ENCODE measurements around the gene TLK2. TPM values are rescaled to one million over a fixed set of nuclear protein-coding genes. Genes with fewer than 3 reads are reported as not detected.
"Not testable (repeated sequence)": the region's sequence is repeated elsewhere in the genome, so short reads cannot be mapped to it uniquely, and the experiment has no call there.

The TLK2 gene
- total and polyA plus RNA-seq, 4 donors: 10.7 to 55.2 (median 31.0) TPM

DNA sequence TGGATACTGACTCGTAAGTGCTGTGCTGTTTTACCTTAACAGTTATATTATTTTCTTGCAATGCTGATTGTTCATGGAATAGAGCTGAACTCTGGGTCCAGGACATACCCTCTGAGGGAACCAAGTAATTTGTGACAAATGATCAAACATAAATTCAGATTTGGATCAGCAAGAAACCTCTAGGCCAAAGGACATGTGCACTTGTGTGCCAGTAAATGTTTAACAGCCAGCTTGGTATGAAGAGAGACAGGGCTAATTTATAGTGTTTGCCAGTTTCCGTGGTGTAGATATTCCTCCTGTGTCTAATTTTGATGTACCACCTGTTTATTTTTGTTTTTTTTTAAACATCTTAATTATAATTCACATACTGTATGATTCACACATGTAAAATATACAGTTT is 118.0 kb downstream of the TLK2 start:
- intact Hi-C loops (cut with DNase I): no loop called here
- no peak for ATAC-seq (ENCODE audit: low FRiP score)
- no peak overlapping the region for H3K4me3 ChIP-seq (ENCODE audit: low read length in 2 of 2)
- H3K36me3 ChIP-seq (ENCODE audit: control insufficient read depth in 1 of 2, insufficient read depth in 2 of 2, low read length in 1 of 2): peaks cover 2 to 6% of the 10 kb centered on the region in 2 donors
- WGBS, 2 donors: 95 to 97% methylated on average over 2 of the region's 2 CpGs
- H3K27ac ChIP-seq (ENCODE audit: low read depth in 1 of 2, low read length in 2 of 2): no peak overlapping the region
- no peak for DNase-seq
- no peaks in the 10 kb centered on the region for H3K4me1 ChIP-seq (ENCODE audit: control insufficient read depth in 1 of 2, insufficient read depth in 2 of 2, low read length in 2 of 2)
- H3K27me3 ChIP-seq (ENCODE audit: control insufficient read depth in 1 of 2, insufficient read depth in 2 of 2, low read length in 1 of 2): no peaks in the 10 kb centered on the region
- H3K9me3 ChIP-seq (ENCODE audit: control insufficient read depth, low read length): no peaks in the 10 kb centered on the region

DNA sequence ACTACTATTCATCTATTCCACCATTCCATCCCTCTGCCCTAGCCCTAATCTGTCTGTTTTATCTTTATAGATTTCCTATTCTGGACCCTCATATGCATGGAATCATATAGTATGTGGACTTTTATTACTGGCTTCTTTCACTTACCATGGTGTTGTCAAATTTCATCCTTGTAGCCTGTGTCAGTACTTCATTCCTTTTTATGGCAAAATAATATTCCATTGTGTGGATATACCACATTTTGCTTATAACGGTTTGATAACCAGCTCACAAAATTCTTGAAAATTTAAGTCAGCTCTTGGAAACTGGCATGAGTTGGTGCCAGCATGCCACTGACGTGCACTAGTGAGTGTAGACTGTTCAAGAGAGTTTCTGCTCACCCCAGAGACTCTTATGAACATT is 118.5 kb downstream of the TLK2 start:
- H3K27ac ChIP-seq (ENCODE audit: low read depth in 1 of 2, low read length in 2 of 2): no peak overlapping the region
- no peaks in the 10 kb centered on the region for H3K9me3 ChIP-seq (ENCODE audit: control insufficient read depth, low read length)
- 88 to 95% methylated on average over 2 of the region's 2 CpGs for WGBS, 2 donors
- no peaks in the 10 kb centered on the region for H3K4me1 ChIP-seq (ENCODE audit: control insufficient read depth in 1 of 2, insufficient read depth in 2 of 2, low read length in 2 of 2)
- no peak overlapping the region for H3K4me3 ChIP-seq (ENCODE audit: low read length in 2 of 2)
- ATAC-seq (ENCODE audit: low FRiP score) (no peak), DNase-seq (no peak)
- peaks cover 2 to 6% of the 10 kb centered on the region in 2 donors for H3K36me3 ChIP-seq (ENCODE audit: control insufficient read depth in 1 of 2, insufficient read depth in 2 of 2, low read length in 1 of 2)
- intact Hi-C loops (cut with DNase I): no loop called here
- no peaks in the 10 kb centered on the region for H3K27me3 ChIP-seq (ENCODE audit: control insufficient read depth in 1 of 2, insufficient read depth in 2 of 2, low read length in 1 of 2)

DNA sequence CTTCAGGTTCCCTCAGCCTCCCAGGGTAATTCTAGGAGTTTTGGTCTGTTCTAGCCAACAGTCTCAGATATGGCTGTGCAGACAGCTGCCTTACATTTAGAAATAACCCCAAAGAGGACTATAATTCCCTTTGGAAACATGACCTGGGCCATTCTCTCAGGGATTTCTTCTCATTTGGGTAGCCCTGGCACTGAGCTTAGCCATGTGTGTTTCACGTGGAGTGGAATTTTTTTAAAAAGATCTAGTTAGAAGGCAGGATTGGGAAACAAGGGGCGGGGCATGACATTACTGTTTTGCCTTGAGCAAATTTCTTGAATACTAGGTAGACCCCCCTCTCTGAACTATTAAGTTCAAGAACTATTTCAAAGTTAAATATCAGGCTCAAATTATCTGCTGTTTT is 119.3 kb downstream of the TLK2 start:
- H3K4me1 ChIP-seq (ENCODE audit: control insufficient read depth in 1 of 2, insufficient read depth in 2 of 2, low read length in 2 of 2): no peaks in the 10 kb centered on the region
- ATAC-seq (ENCODE audit: low FRiP score): no peak
- no peak for DNase-seq
- no peaks in the 10 kb centered on the region for H3K9me3 ChIP-seq (ENCODE audit: control insufficient read depth, low read length)
- intact Hi-C loops (cut with DNase I): no loop called here
- H3K27me3 ChIP-seq (ENCODE audit: control insufficient read depth in 1 of 2, insufficient read depth in 2 of 2, low read length in 1 of 2): no peaks in the 10 kb centered on the region
- peaks cover 2 to 6% of the 10 kb centered on the region in 2 donors for H3K36me3 ChIP-seq (ENCODE audit: control insufficient read depth in 1 of 2, insufficient read depth in 2 of 2, low read length in 1 of 2)
- H3K4me3 ChIP-seq (ENCODE audit: low read length in 2 of 2): no peak overlapping the region
- H3K27ac ChIP-seq (ENCODE audit: low read depth in 1 of 2, low read length in 2 of 2): no peak overlapping the region
- WGBS, 2 donors: 57 to 65% methylated on average over 2 of the region's 2 CpGs

DNA sequence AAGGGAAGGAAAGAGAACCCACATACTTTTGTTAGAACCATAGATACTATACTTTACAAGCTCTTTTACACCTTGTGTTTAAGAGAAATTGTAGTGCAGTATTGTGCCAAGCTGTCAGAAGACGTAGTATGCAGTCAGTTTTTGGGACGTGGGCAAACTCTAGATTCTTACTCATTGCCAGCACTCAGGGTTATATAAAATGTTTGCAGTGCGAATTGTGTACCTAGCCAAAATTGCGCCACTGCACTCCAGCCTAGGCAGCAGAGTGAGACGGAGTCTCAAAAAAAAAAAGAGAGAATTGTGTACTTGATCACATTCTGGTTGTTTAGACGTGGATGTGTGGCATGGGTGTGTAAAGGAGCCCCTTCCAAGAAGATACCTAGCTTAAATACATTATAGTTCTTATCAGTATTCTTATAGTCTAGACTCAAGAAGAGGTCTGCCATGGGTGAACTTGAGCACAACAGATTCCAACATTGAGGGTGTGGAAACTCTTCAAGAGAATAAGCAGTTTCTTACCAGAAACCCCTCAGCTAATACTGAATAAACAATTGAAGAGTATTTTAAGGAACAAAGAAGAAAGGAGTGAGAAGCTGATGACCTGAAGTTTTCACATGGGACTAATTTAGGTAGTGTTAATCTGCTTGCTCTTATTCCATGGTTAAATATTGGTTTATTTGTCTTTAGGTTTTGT is 121.5 kb downstream of the TLK2 start:
- Histone ChIP-seq H3K27ac (ENCODE audit: low read depth in 1 of 2, low read length in 2 of 2) (no peak overlapping the region), H3K4me1 (ENCODE audit: control insufficient read depth in 1 of 2, insufficient read depth in 2 of 2, low read length in 2 of 2) (no peaks in the 10 kb centered on the region), H3K4me3 (ENCODE audit: low read length in 2 of 2) (no peak overlapping the region), H3K9me3 (ENCODE audit: control insufficient read depth, low read length) (no peaks in the 10 kb centered on the region), H3K27me3 (ENCODE audit: control insufficient read depth in 1 of 2, insufficient read depth in 2 of 2, low read length in 1 of 2) (no peaks in the 10 kb centered on the region), H3K36me3 (ENCODE audit: control insufficient read depth in 1 of 2, insufficient read depth in 2 of 2, low read length in 1 of 2) (peaks cover 4 to 6% of the 10 kb centered on the region in 2 donors)
- intact Hi-C loops (cut with DNase I): no loop called here
- WGBS, 2 donors: 69 to 71% methylated on average over 6 of the region's 6 CpGs
- ATAC-seq (ENCODE audit: low FRiP score) (no peak), DNase-seq (no peak)

DNA sequence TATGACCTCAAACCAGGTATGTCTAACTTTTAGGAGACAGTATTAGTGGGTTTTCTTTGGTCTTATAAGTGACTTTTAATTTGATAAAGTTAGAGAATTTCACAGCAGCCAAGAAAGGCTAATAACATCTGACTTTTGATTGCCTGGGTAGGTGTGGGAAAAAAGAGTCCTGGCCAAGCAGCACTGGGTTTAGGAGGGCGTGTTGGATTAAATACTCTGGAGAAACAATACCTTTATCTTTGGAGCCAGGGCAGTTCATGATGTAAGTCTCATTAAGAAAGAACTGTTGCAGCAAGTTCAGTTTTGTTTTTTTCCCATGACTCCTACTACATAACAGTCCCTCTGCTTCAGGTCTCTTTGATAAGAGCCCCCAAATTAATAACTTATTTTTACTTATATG is 122.2 kb downstream of the TLK2 start:
- no peak for ATAC-seq (ENCODE audit: low FRiP score)
- Histone ChIP-seq H3K27ac (ENCODE audit: low read depth in 1 of 2, low read length in 2 of 2) (no peak overlapping the region), H3K36me3 (ENCODE audit: control insufficient read depth in 1 of 2, insufficient read depth in 2 of 2, low read length in 1 of 2) (peaks cover 4 to 6% of the 10 kb centered on the region in 2 donors), H3K9me3 (ENCODE audit: control insufficient read depth, low read length) (no peaks in the 10 kb centered on the region), H3K4me3 (ENCODE audit: low read length in 2 of 2) (no peak overlapping the region), H3K4me1 (ENCODE audit: control insufficient read depth in 1 of 2, insufficient read depth in 2 of 2, low read length in 2 of 2) (no peaks in the 10 kb centered on the region), H3K27me3 (ENCODE audit: control insufficient read depth in 1 of 2, insufficient read depth in 2 of 2, low read length in 1 of 2) (no peaks in the 10 kb centered on the region)
- intact Hi-C loops (cut with DNase I): no loop called here
- 34 to 50% methylated on average over 1 of the region's 1 CpG for WGBS, 2 donors
- DNase-seq: no peak

DNA sequence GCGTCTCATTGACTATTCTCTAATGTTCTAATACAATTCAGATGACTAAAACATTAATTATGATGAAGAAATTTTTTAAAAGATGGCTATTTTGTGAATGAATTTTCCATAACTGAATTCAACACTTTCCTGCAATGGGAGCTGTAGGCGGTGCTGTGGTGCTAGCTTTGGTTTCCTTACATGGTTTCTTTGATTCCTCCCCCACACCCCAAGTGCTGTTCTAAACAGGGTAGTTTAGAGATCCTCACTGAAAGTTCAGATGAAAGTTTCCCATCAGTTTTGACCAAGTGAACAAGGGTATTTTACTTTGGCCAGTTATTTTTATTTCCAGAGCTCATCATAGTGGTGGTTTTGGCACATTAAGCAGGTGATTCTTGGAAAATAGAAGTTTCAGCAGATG is 122.8 kb downstream of the TLK2 start:
- Histone ChIP-seq H3K27me3 (ENCODE audit: control insufficient read depth in 1 of 2, insufficient read depth in 2 of 2, low read length in 1 of 2) (no peaks in the 10 kb centered on the region), H3K4me1 (ENCODE audit: control insufficient read depth in 1 of 2, insufficient read depth in 2 of 2, low read length in 2 of 2) (no peaks in the 10 kb centered on the region), H3K36me3 (ENCODE audit: control insufficient read depth in 1 of 2, insufficient read depth in 2 of 2, low read length in 1 of 2) (peaks cover 4 to 6% of the 10 kb centered on the region in 2 donors), H3K4me3 (ENCODE audit: low read length in 2 of 2) (no peak overlapping the region), H3K9me3 (ENCODE audit: control insufficient read depth, low read length) (no peaks in the 10 kb centered on the region), H3K27ac (ENCODE audit: low read depth in 1 of 2, low read length in 2 of 2) (no peak overlapping the region)
- peak; percentile 60 for ATAC-seq (ENCODE audit: low FRiP score)
- intact Hi-C loops (cut with DNase I): no loop called here
- DNase-seq: no peak
- 49 to 53% methylated on average over 2 of the region's 2 CpGs for WGBS, 2 donors

DNA sequence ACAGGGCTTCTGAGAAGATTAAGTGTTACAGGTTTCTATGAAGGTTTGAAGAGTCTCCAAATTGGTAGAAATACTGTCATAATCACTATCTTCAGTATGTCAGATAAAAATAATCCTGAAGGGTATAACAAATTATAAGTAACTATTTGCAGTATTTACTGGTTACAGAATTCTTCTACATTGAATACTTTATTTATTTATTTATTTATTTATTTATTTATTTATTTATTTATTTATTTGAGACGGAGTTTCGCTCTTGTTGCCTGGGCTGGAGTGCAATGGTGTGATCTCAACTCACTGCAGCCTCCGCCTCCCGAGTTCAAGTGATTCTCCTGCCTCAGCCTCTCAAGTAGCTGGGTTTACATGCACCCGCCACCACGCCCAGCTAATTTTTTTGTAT is 125.2 kb downstream of the TLK2 start:
- H3K4me1 ChIP-seq (ENCODE audit: control insufficient read depth in 1 of 2, insufficient read depth in 2 of 2, low read length in 2 of 2); H3K9me3 ChIP-seq (ENCODE audit: control insufficient read depth, low read length); H3K27ac ChIP-seq (ENCODE audit: low read depth in 1 of 2, low read length in 2 of 2); intact Hi-C loops (cut with DNase I); ATAC-seq (ENCODE audit: low FRiP score); H3K27me3 ChIP-seq (ENCODE audit: control insufficient read depth in 1 of 2, insufficient read depth in 2 of 2, low read length in 1 of 2); DNase-seq; H3K4me3 ChIP-seq (ENCODE audit: low read length in 2 of 2); H3K36me3 ChIP-seq (ENCODE audit: control insufficient read depth in 1 of 2, insufficient read depth in 2 of 2, low read length in 1 of 2): not testable (repeated sequence)
- 96 to 97% methylated on average over 6 of the region's 6 CpGs for WGBS, 2 donors

DNA sequence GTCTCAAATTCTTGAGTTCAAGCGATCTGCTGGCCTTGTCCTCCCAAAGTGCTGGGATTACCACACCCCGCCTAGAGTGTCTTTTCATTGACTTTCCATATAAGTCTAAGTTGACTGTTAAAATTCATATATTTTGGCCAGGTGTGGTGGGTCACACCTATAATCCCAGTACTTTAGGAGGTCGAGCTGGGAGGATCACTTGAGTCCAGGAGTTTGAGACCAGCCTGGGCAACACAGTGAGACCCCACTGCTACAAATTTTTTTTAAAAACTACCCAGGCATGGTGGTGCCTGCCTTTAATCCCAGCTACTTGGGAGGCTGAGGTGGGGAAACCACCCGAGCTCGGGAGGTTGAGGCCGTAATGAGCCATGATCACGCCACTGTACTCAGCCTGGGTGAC is 127.0 kb downstream of the TLK2 start:
- H3K27ac ChIP-seq (ENCODE audit: low read depth in 1 of 2, low read length in 2 of 2): no peak overlapping the region
- peaks cover 9 to 10% of the 10 kb centered on the region in 2 donors for H3K36me3 ChIP-seq (ENCODE audit: control insufficient read depth in 1 of 2, insufficient read depth in 2 of 2, low read length in 1 of 2)
- DNase-seq: no peak
- WGBS, 2 donors: 97 to 98% methylated on average over 7 of the region's 7 CpGs
- intact Hi-C loops (cut with DNase I): no loop called here
- H3K9me3 ChIP-seq (ENCODE audit: control insufficient read depth, low read length): no peaks in the 10 kb centered on the region
- ATAC-seq (ENCODE audit: low FRiP score): no peak
- no peak overlapping the region for H3K4me3 ChIP-seq (ENCODE audit: low read length in 2 of 2)
- H3K27me3 ChIP-seq (ENCODE audit: control insufficient read depth in 1 of 2, insufficient read depth in 2 of 2, low read length in 1 of 2): no peaks in the 10 kb centered on the region
- H3K4me1 ChIP-seq (ENCODE audit: control insufficient read depth in 1 of 2, insufficient read depth in 2 of 2, low read length in 2 of 2): no peaks in the 10 kb centered on the region

DNA sequence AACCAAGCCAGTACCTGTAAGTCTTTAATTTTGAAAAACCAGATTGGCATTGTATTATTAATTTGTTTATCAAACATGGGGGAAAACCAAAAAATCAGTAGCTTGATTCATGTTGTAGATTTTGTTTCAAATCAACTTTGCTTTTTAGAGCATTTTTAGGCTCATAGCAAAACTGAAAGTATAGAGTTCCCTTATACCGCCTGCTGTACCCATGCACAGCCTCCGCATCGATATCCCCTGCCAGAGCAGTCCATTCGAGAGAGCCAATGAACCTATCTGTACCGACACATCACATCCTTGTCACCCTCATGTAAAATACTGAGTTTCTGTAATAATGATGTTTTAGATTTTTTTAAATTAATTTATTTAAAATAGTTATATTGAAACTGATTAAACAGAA is 132.7 kb downstream of the TLK2 start:
- Histone ChIP-seq H3K4me3 (ENCODE audit: low read length in 2 of 2) (no peak overlapping the region), H3K4me1 (ENCODE audit: control insufficient read depth in 1 of 2, insufficient read depth in 2 of 2, low read length in 2 of 2) (no peaks in the 10 kb centered on the region), H3K36me3 (ENCODE audit: control insufficient read depth in 1 of 2, insufficient read depth in 2 of 2, low read length in 1 of 2) (peaks cover 9 to 11% of the 10 kb centered on the region in 2 donors), H3K27ac (ENCODE audit: low read depth in 1 of 2, low read length in 2 of 2) (no peak overlapping the region), H3K27me3 (ENCODE audit: control insufficient read depth in 1 of 2, insufficient read depth in 2 of 2, low read length in 1 of 2) (no peaks in the 10 kb centered on the region), H3K9me3 (ENCODE audit: control insufficient read depth, low read length) (no peaks in the 10 kb centered on the region)
- intact Hi-C loops (cut with DNase I): no loop called here
- WGBS, 2 donors: 94 to 98% methylated on average over 5 of the region's 5 CpGs
- no peak for DNase-seq
- no peak for ATAC-seq (ENCODE audit: low FRiP score)

Measured in aorta (tissue), 5 donors.